ENCODE data around the gene SLC25A44. TPM values are rescaled to one million over a fixed set of nuclear protein-coding genes. Genes with fewer than 3 reads are reported as not detected.
"Not testable (repeated sequence)": the region's sequence is repeated elsewhere in the genome, so short reads cannot be mapped to it uniquely, and the experiment has no call there.

Gene SLC25A44
- total RNA-seq, 4 donors from 2014 or later, result 9.6 to 19.9 (median 18.9) TPM

GRCh38 chr1:156214024-156214748, 20.3 kb downstream of the SLC25A44 start:
- in situ Hi-C loops (cut with MboI; ENCODE audit: low pct_ligation_motif_present in 1 of 4, low pct_unique_long_range_greater_than_20kb in 1 of 4, low sequenced_read_pairs in 3 of 4) (loop anchor here in 1 of 4 donors (25.0 kb wide), 1 partner anchor 127 kb away; the partner anchor contains the start of gene MEX3A), intact Hi-C loops (cut with DNase I; ENCODE audit: low total_unique reads) (no loop called here)
- no peak for DNase-seq
- Histone ChIP-seq H3K36me3 (peaks cover 0 to 6% (median 0%) of the 10 kb centered on the region in 4 donors), H3K4me3 (peak overlapping the region in 3 of 4 donors; percentile 41 to 69 (median 69)), H3K4me1 (peaks cover 15 to 30% (median 22%) of the 10 kb centered on the region in 4 donors), H3K9me3 (no peaks in the 10 kb centered on the region), H3K27ac (peak overlapping the region; percentile 88 to 96 (median 94)), H3K27me3 (no peaks in the 10 kb centered on the region)
- 0 to 77% methylated on average over 1 to 16 of the region's 16 CpGs for whole genome bisulfite sequencing, 2 donors (ENCODE audit: low coverage in 1 of 2)
- TF ChIP-seq POLR2AphosphoS5 (IDR thresholded peaks at IDR 0.05), result no peak
- no peak for TF ChIP-seq POLR2A (IDR thresholded peaks at IDR 0.05)
- no peak for TF ChIP-seq EP300 (IDR thresholded peaks at IDR 0.05; ENCODE audit: low read depth)
- no peak for TF ChIP-seq CTCF (IDR thresholded peaks at IDR 0.05)

GRCh38 chr1:156216361-156217086, 22.6 kb downstream of the SLC25A44 start:
- H3K27ac ChIP-seq; H3K36me3 ChIP-seq; H3K27me3 ChIP-seq; DNase-seq; H3K4me3 ChIP-seq; intact Hi-C loops (cut with DNase I; ENCODE audit: low total_unique reads); H3K9me3 ChIP-seq: not testable (repeated sequence)
- H3K4me1 ChIP-seq, result peaks cover 15 to 30% (median 22%) of the 10 kb centered on the region in 4 donors
- in situ Hi-C loops (cut with MboI; ENCODE audit: low pct_ligation_motif_present in 1 of 4, low pct_unique_long_range_greater_than_20kb in 1 of 4, low sequenced_read_pairs in 3 of 4), result loop anchor here in 1 of 4 donors (25.0 kb wide), 1 partner anchor 129 kb away; the partner anchor contains the start of gene MEX3A
- 97 to 98% methylated on average over 18 to 55 of the region's 55 CpGs for WGBS, 2 donors (ENCODE audit: low coverage in 1 of 2)

GRCh38 chr1:156217871-156218270, 24.0 kb downstream of the SLC25A44 start:
- intact Hi-C loops (cut with DNase I; ENCODE audit: low total_unique reads), result no loop called here
- H3K4me3 ChIP-seq, result no peak overlapping the region
- H3K36me3 ChIP-seq, result peaks cover 0 to 18% (median 4%) of the 10 kb centered on the region in 4 donors
- TF ChIP-seq CTCF (IDR thresholded peaks at IDR 0.05) (no peak), POLR2AphosphoS5 (IDR thresholded peaks at IDR 0.05) (no peak), POLR2A (IDR thresholded peaks at IDR 0.05) (no peak), EP300 (IDR thresholded peaks at IDR 0.05; ENCODE audit: low read depth) (no peak)
- 64 to 67% methylated on average over 1 to 2 of the region's 2 CpGs for WGBS, 2 donors (ENCODE audit: low coverage in 1 of 2)
- no peaks in the 10 kb centered on the region for H3K27me3 ChIP-seq
- in situ Hi-C loops (cut with MboI; ENCODE audit: low pct_ligation_motif_present in 1 of 4, low pct_unique_long_range_greater_than_20kb in 1 of 4, low sequenced_read_pairs in 3 of 4), result loop anchor here in 1 of 4 donors (25.0 kb wide), 1 partner anchor 131 kb away; the partner anchor contains the start of gene MEX3A
- H3K4me1 ChIP-seq, result peaks cover 10 to 26% (median 20%) of the 10 kb centered on the region in 4 donors
- peak overlapping the region in 3 of 4 donors; percentile 5 to 29 (median 5) for H3K27ac ChIP-seq
- no peak for DNase-seq
- H3K9me3 ChIP-seq, result no peaks in the 10 kb centered on the region

GRCh38 chr1:156220226-156220625, 26.3 kb downstream of the SLC25A44 start:
- in situ Hi-C loops (cut with MboI; ENCODE audit: low pct_ligation_motif_present in 1 of 4, low pct_unique_long_range_greater_than_20kb in 1 of 4, low sequenced_read_pairs in 3 of 4), result loop anchor here in 3 of 4 donors (5.0 to 25.0 kb wide), 4 partner anchors 73 to 133 kb away; partner anchors contain the start of gene MEX3A (in 1 of the 3)
- no peak for DNase-seq
- WGBS, 2 donors (ENCODE audit: low coverage in 1 of 2), result 93 to 97% methylated on average over 5 to 9 of the region's 9 CpGs
- intact Hi-C loops (cut with DNase I; ENCODE audit: low total_unique reads), result no loop called here
- Histone ChIP-seq H3K4me3 (no peak overlapping the region), H3K9me3 (no peaks in the 10 kb centered on the region), H3K36me3 (peaks cover 0 to 25% (median 4%) of the 10 kb centered on the region in 4 donors), H3K27ac (no peak overlapping the region), H3K4me1 (peaks cover 2 to 13% (median 8%) of the 10 kb centered on the region in 4 donors), H3K27me3 (no peaks in the 10 kb centered on the region)
- no peak for TF ChIP-seq EP300 (IDR thresholded peaks at IDR 0.05; ENCODE audit: low read depth)
- no peak for TF ChIP-seq POLR2A (IDR thresholded peaks at IDR 0.05)
- no peak for TF ChIP-seq POLR2AphosphoS5 (IDR thresholded peaks at IDR 0.05)
- TF ChIP-seq CTCF (IDR thresholded peaks at IDR 0.05), result no peak
